GM08714 (cell line): ENCODE results near the gene FAM114A2.

Experiments used
- H3K4me3 ChIP-seq: fragments of 200-500 bp; sonication (Bioruptor generic); 2 replicates; pipeline ENCODE4 v1.5.1; 2014; ENCODE audit warnings: mild to moderate bottlenecking, low read length, inconsistent platforms
- ZNF274 ChIP-seq: IDR thresholded peaks from 2 replicates; pipeline ENCODE4 v1.6.1; 2012; ENCODE audit warnings: mild to moderate bottlenecking, low read depth, low read length

The FAM114A2 gene

GRCh38 chr5:154059583-154059982 is 20.9 kb upstream of the FAM114A2 start:
- TF ChIP-seq ZNF274: no peak
- H3K4me3 ChIP-seq: no peak overlapping the region; the same call in 1 of the 2 replicates

GRCh38 chr5:154059039-154059430 is 20.3 kb upstream of the FAM114A2 start:
- peak overlapping the region; percentile 11; the same call in 1 of the 2 replicates for H3K4me3 ChIP-seq
- TF ChIP-seq ZNF274: no peak

GRCh38 chr5:154058055-154059038 is 19.6 kb upstream of the FAM114A2 start:
- H3K4me3 ChIP-seq: peak overlapping the region; percentile 11; the same call in 1 of the 2 replicates
- no peak for TF ChIP-seq ZNF274

GRCh38 chr5:154055201-154055600 is 16.5 kb upstream of the FAM114A2 start:
- no peak for TF ChIP-seq ZNF274
- H3K4me3 ChIP-seq: no peak overlapping the region

GRCh38 chr5:154053468-154053867 is 14.8 kb upstream of the FAM114A2 start:
- no peak overlapping the region for H3K4me3 ChIP-seq
- no peak for TF ChIP-seq ZNF274

- no peak for TF ChIP-seq ZNF274
Measured at GRCh38 chr5:154049636-154050035, 10.9 kb upstream of the FAM114A2 start.

GRCh38 chr5:154047324-154047723 is 8.6 kb upstream of the FAM114A2 start:
- no peak overlapping the region for H3K4me3 ChIP-seq
- TF ChIP-seq ZNF274: no peak

More at GRCh38 chr5:154049636-154050035, 10.9 kb upstream of the FAM114A2 start:
- no peak overlapping the region for H3K4me3 ChIP-seq

GRCh38 chr5:154046486-154046885 is 7.8 kb upstream of the FAM114A2 start:
- TF ChIP-seq ZNF274: no peak
- no peak overlapping the region for H3K4me3 ChIP-seq

GRCh38 chr5:154044581-154044980 is 5.9 kb upstream of the FAM114A2 start:
- TF ChIP-seq ZNF274: no peak

GRCh38 chr5:154044099-154044498 is 5.4 kb upstream of the FAM114A2 start:
- TF ChIP-seq ZNF274: no peak
- no peak overlapping the region for H3K4me3 ChIP-seq

More at GRCh38 chr5:154044581-154044980, 5.9 kb upstream of the FAM114A2 start:
- H3K4me3 ChIP-seq: no peak overlapping the region

GRCh38 chr5:154042766-154043165 is 4.1 kb upstream of the FAM114A2 start:
- no peak overlapping the region for H3K4me3 ChIP-seq
- no peak for TF ChIP-seq ZNF274

- TF ChIP-seq ZNF274: no peak
- peak overlapping the region; percentile 85 for H3K4me3 ChIP-seq
Measured at GRCh38 chr5:154039458-154039829, 734 bp upstream of the FAM114A2 start.

- peak overlapping the region; percentile 85 for H3K4me3 ChIP-seq
- TF ChIP-seq ZNF274: no peak
Measured at GRCh38 chr5:154038261-154038706, 426 bp downstream of the FAM114A2 start.

- no peak for TF ChIP-seq ZNF274
- H3K4me3 ChIP-seq: no peak overlapping the region
Measured at GRCh38 chr5:154034944-154035343, 3.8 kb downstream of the FAM114A2 start.

GRCh38 chr5:154031937-154032489 is 6.7 kb downstream of the FAM114A2 start:
- TF ChIP-seq ZNF274: no peak
- no peak overlapping the region for H3K4me3 ChIP-seq
